ENCODE results near the gene SSBP4. TPM values are rescaled to one million over a fixed set of nuclear protein-coding genes. Genes with fewer than 3 reads are reported as not detected.

SSBP4 gene
- total RNA-seq, 1 donor from 2014 or later, result 233 TPM

GRCh38 chr19:18392417-18392816 lies 26.8 kb upstream of the SSBP4 start:
- Histone ChIP-seq H3K4me1 (peaks cover 3 to 11% of the 10 kb centered on the region in 2 donors), H3K27ac (no peak overlapping the region), H3K4me3 (no peak overlapping the region), H3K9me3 (no peaks in the 10 kb centered on the region), H3K27me3 (peaks cover 4% of the 10 kb centered on the region), H3K36me3 (no peaks in the 10 kb centered on the region)
- intact Hi-C loops (cut with DNase I), result no loop called here
- peak in 1 of 2 donors; percentile 72 for DNase-seq (ENCODE audit: low spot score in 2 of 2)
- TF ChIP-seq CTCF (IDR thresholded peaks at IDR 0.05), result no peak

GRCh38 chr19:18392926-18393325 lies 26.3 kb upstream of the SSBP4 start:
- Histone ChIP-seq H3K36me3 (no peaks in the 10 kb centered on the region), H3K27ac (no peak overlapping the region), H3K27me3 (peaks cover 4% of the 10 kb centered on the region), H3K4me1 (peaks cover 3 to 10% of the 10 kb centered on the region in 2 donors), H3K9me3 (no peaks in the 10 kb centered on the region), H3K4me3 (no peak overlapping the region)
- no peak for TF ChIP-seq CTCF (IDR thresholded peaks at IDR 0.05)
- no peak for DNase-seq (ENCODE audit: low spot score in 2 of 2)
- intact Hi-C loops (cut with DNase I), result no loop called here

GRCh38 chr19:18393836-18394235 lies 25.4 kb upstream of the SSBP4 start:
- peaks cover under 1% of the 10 kb centered on the region in 2 donors for H3K4me1 ChIP-seq
- no peak for DNase-seq (ENCODE audit: low spot score in 2 of 2)
- peaks cover 4% of the 10 kb centered on the region for H3K27me3 ChIP-seq
- H3K27ac ChIP-seq, result no peak overlapping the region
- no peak for TF ChIP-seq CTCF (IDR thresholded peaks at IDR 0.05)
- H3K4me3 ChIP-seq, result no peak overlapping the region
- H3K9me3 ChIP-seq, result no peaks in the 10 kb centered on the region
- H3K36me3 ChIP-seq, result no peaks in the 10 kb centered on the region
- intact Hi-C loops (cut with DNase I), result no loop called here

- Histone ChIP-seq H3K4me3 (peak overlapping the region in 1 of 2 donors; percentile 40), H3K27ac (no peak overlapping the region), H3K9me3 (no peaks in the 10 kb centered on the region), H3K36me3 (no peaks in the 10 kb centered on the region), H3K27me3 (peaks cover 4% of the 10 kb centered on the region), H3K4me1 (no peaks in the 10 kb centered on the region)
- DNase-seq (ENCODE audit: low spot score in 2 of 2), result no peak
- intact Hi-C loops (cut with DNase I), result no loop called here
- no peak for TF ChIP-seq CTCF (IDR thresholded peaks at IDR 0.05)
These were observed 22.5 kb upstream of the SSBP4 start for GRCh38 chr19:18396471-18397241.

- H3K27ac ChIP-seq, result no peak within 1 kb of the TSS
- peak in 1 of 2 donors; percentile 78 for DNase-seq (ENCODE audit: low spot score in 2 of 2)
- TF ChIP-seq CTCF (IDR thresholded peaks at IDR 0.05), result no peak
- no peaks in the 10 kb centered on the region for H3K36me3 ChIP-seq
- H3K4me3 ChIP-seq, result peak within 1 kb of the TSS in 1 of 2 donors; percentile 40
- H3K9me3 ChIP-seq, result no peaks in the 10 kb centered on the region
- intact Hi-C loops (cut with DNase I), result no loop called here
- H3K27me3 ChIP-seq, result peaks cover 4% of the 10 kb centered on the region
- H3K4me1 ChIP-seq, result no peaks in the 10 kb centered on the region
These were observed 21.7 kb upstream of the SSBP4 start, which contains the start of gene LRRC25 for GRCh38 chr19:18397242-18398202. Gene LRRC25 (minus strand): TSS chr19:18397622. CDS start chr19:18396963, 659 bp downstream.
